HEK293T (cell line): Measurements from ENCODE around the gene HOXB13.

Experiments used
- CTCF ChIA-PET: fragments of 350-600 bp; formaldehyde crosslinking; extraction: SDS; loops from one replicate; lab custom pipeline; 2021; ENCODE audit warnings: antibody characterized with exemption, inconsistent platforms; lab: Yijun Ruan, JAX
- POLR2A ChIA-PET: fragments of 350-600 bp; formaldehyde crosslinking; extraction: SDS; loops from one replicate; lab custom pipeline; 2020; ENCODE audit warnings: antibody characterized with exemption, inconsistent platforms; lab: Yijun Ruan, JAX
- DNase-seq: peaks from one replicate; pipeline ENCODE4 v3.0.0; 2012; ENCODE audit warnings: mixed read lengths; ENCODE audit errors: extremely low spot score
- ARNT ChIP-seq: fragments of 450-650 bp; IDR thresholded peaks from 2 replicates; pipeline ENCODE4 v1.6.1; 2017; ENCODE audit warnings: mild to moderate bottlenecking
- BHLHE40 ChIP-seq: fragments of 450-650 bp; IDR thresholded peaks from 2 replicates; pipeline ENCODE4 v1.6.1; 2016; ENCODE audit warnings: mild to moderate bottlenecking, moderate library complexity, borderline replicate concordance
- CTBP1 ChIP-seq: fragments of 450-650 bp; IDR thresholded peaks from 2 replicates; pipeline ENCODE4 v1.6.1; 2016; ENCODE audit warnings: borderline replicate concordance
- ELF4 ChIP-seq: fragments of 450-650 bp; IDR thresholded peaks from 2 replicates; pipeline ENCODE4 v1.6.1; 2017; ENCODE audit warnings: antibody characterized with exemption
- FOXA1 ChIP-seq: fragments of 450-650 bp; IDR thresholded peaks from 2 replicates; pipeline ENCODE4 v1.6.1; 2016; ENCODE audit warnings: mild to moderate bottlenecking
- FOXK2 ChIP-seq: fragments of 450-650 bp; IDR thresholded peaks from 2 replicates; pipeline ENCODE4 v1.6.1; 2016; ENCODE audit warnings: mild to moderate bottlenecking
- FOXM1 ChIP-seq: fragments of 450-650 bp; IDR thresholded peaks from 2 replicates; pipeline ENCODE4 v1.6.1; 2017; ENCODE audit warnings: mild to moderate bottlenecking, borderline replicate concordance
- HDGF ChIP-seq: fragments of 450-650 bp; IDR thresholded peaks from 2 replicates; pipeline ENCODE4 v1.6.1; 2017; ENCODE audit warnings: antibody characterized with exemption, borderline replicate concordance
- L3MBTL2 ChIP-seq: fragments of 450-650 bp; conservative IDR thresholded peaks from 2 replicates; pipeline ENCODE4 v1.6.1; 2016; ENCODE audit warnings: mild to moderate bottlenecking
- LEF1 ChIP-seq: fragments of 450-650 bp; IDR thresholded peaks from 2 replicates; pipeline ENCODE4 v1.6.1; 2017; ENCODE audit warnings: mild to moderate bottlenecking, borderline replicate concordance
- NFRKB ChIP-seq: fragments of 450-650 bp; IDR thresholded peaks from 2 replicates; pipeline ENCODE4 v1.6.1; 2016; ENCODE audit warnings: mild to moderate bottlenecking, moderate library complexity
- PKNOX1 ChIP-seq: fragments of 450-650 bp; IDR thresholded peaks from 2 replicates; pipeline ENCODE4 v1.6.1; 2016
- SP1 ChIP-seq: fragments of 450-650 bp; IDR thresholded peaks from 2 replicates; pipeline ENCODE4 v1.6.1; 2017
- SUZ12 ChIP-seq: fragments of 450-650 bp; IDR thresholded peaks from 2 replicates; pipeline ENCODE4 v1.6.1; 2016; ENCODE audit warnings: mild to moderate bottlenecking
- TARDBP ChIP-seq: fragments of 450-650 bp; IDR thresholded peaks from 2 replicates; pipeline ENCODE4 v1.6.1; 2016
- ZNF384 ChIP-seq: fragments of 450-650 bp; IDR thresholded peaks from 2 replicates; pipeline ENCODE4 v1.6.1; 2016

The HOXB13 gene

DNA sequence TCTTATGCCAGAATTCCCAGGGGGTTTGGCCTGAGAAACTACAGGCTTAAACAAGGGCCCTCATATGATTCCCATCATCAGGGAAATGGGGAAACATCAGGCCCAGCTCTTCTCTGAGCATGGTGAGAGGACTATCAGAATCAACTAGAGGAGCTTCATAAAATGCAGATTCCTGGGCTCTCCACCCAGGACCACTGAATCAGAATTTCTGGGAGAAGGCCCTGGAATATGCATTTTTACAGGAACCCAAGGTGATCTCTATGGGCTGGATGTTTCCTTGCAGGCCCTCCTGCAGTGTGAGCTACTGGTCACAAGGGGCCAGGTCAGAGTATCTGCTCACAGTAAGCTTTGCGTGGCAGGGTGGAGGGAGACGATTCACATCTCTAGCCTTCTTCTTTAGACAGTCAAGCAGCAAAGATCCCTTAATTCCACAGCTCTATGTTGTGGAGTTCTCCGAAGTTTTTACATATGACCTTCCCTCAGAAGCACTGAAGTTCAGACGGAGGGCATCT lies 38.8 kb upstream of the HOXB13 start:
- POLR2A ChIA-PET: no interaction called here
- peak; percentile 13 for DNase-seq
- TF ChIP-seq BHLHE40: no peak
- TF ChIP-seq FOXK2: no peak
- TF ChIP-seq SP1: no peak
- TF ChIP-seq FOXA1: no peak
- TF ChIP-seq PKNOX1: no peak
- no peak for TF ChIP-seq HDGF
- no peak for TF ChIP-seq ZNF384
- no peak for TF ChIP-seq FOXM1
- TF ChIP-seq NFRKB: no peak
- TF ChIP-seq LEF1: no peak
- TF ChIP-seq ELF4: no peak
- TF ChIP-seq CTBP1: no peak
- no peak for TF ChIP-seq L3MBTL2
- TF ChIP-seq TARDBP: no peak
- no peak for TF ChIP-seq SUZ12
- no peak for TF ChIP-seq ARNT
- CTCF ChIA-PET: interaction anchor here (0.7 to 1.8 kb wide), 3 partner anchors 16 to 43 kb away, joined by 3 to 6 read pairs (median 4); no protein-coding TSS in a partner anchor

- POLR2A ChIA-PET: no interaction called here
- no peak for DNase-seq
- CTCF ChIA-PET: interaction anchor here (0.8 kb wide), 1 partner anchor 37 kb away, joined by 3 read pairs; no protein-coding TSS in a partner anchor
- TF ChIP-seq LEF1 (no peak), L3MBTL2 (no peak), PKNOX1 (no peak), ZNF384 (no peak), CTBP1 (no peak), FOXK2 (no peak), FOXA1 (no peak), FOXM1 (no peak), HDGF (no peak), ELF4 (no peak), ARNT (no peak), BHLHE40 (no peak), NFRKB (no peak), SUZ12 (no peak), SP1 (no peak), TARDBP (no peak)
Measured at GRCh38 chr17:48761114-48761513, 32.6 kb upstream of the HOXB13 start.

GRCh38 chr17:48760411-48760810 lies 31.9 kb upstream of the HOXB13 start:
- TF ChIP-seq BHLHE40 (no peak), SUZ12 (no peak), HDGF (no peak), FOXM1 (no peak), FOXK2 (no peak), PKNOX1 (no peak), CTBP1 (no peak), LEF1 (no peak), NFRKB (no peak), ARNT (no peak), TARDBP (no peak), SP1 (no peak), L3MBTL2 (no peak), FOXA1 (no peak), ZNF384 (no peak), ELF4 (no peak)
- ChIA-PET POLR2A (no interaction called here), CTCF (interaction anchor here (0.8 kb wide), 1 partner anchor 36 kb away, joined by 3 read pairs; no protein-coding TSS in a partner anchor)
- no peak for DNase-seq

DNA sequence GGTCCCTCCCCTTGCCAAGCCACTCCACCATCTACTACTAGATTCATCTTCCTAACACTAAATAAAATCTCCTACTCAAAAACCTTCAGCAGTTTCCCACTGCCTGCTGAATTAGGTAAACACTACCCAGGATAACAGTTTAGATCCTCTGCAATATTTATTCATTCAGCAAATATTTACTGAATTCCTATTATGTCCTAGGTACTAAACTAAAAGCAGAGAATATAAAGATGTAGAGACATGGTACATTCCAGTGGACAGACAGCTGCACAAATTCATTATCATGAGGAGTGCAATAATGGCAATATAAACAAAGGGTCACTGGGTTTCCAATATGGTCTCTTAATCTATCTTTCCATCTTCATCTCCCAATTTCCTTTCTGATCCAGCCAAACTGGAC lies 30.7 kb upstream of the HOXB13 start:
- no peak for DNase-seq
- ChIA-PET CTCF (interaction anchor here (0.7 kb wide), 1 partner anchor 45 kb away, joined by 3 read pairs; no protein-coding TSS in a partner anchor), POLR2A (interaction anchor here (2.4 kb wide), 1 partner anchor 29 kb away, joined by 9 read pairs; no protein-coding TSS in a partner anchor)
- TF ChIP-seq HDGF: no peak
- TF ChIP-seq TARDBP: no peak
- TF ChIP-seq L3MBTL2: no peak
- TF ChIP-seq LEF1: no peak
- TF ChIP-seq SUZ12: no peak
- TF ChIP-seq ARNT: no peak
- no peak for TF ChIP-seq CTBP1
- TF ChIP-seq PKNOX1: no peak
- no peak for TF ChIP-seq BHLHE40
- TF ChIP-seq FOXK2: no peak
- TF ChIP-seq FOXA1: no peak
- no peak for TF ChIP-seq ZNF384
- no peak for TF ChIP-seq NFRKB
- no peak for TF ChIP-seq SP1
- no peak for TF ChIP-seq ELF4

DNA sequence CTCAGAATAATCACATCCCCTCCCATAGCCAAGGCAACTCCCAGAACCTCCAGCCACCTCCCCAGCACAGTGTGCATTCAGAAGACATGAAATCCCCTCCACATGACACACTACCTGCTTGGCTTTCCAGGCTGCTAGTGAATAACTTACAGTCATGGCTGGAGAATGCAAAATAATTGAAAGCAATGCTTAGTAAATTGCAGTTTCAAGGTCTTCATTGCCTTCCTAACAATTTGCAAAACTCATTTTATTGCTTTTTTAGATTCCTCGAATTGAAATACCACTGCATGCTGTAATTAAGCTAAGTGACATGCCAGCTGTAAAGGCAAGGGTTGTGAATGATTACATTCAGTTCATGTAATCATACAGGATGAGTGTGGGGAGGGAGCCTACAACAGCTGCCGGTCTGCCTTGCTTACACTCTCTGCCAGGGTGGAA lies 29.0 kb upstream of the HOXB13 start:
- ChIA-PET CTCF (interaction anchor here (0.9 to 1.5 kb wide), 2 partner anchors 32 to 55 kb away, joined by 3 to 12 read pairs; no protein-coding TSS in a partner anchor), POLR2A (interaction anchor here (2.4 kb wide), 1 partner anchor 27 kb away, joined by 9 read pairs; no protein-coding TSS in a partner anchor)
- no peak for TF ChIP-seq TARDBP
- TF ChIP-seq SP1: no peak
- no peak for TF ChIP-seq PKNOX1
- peak; percentile 7 for DNase-seq
